HepG2 (cell line): ENCODE measurements around the gene GABBR2.

Experiments
- TF ChIP-seq, protein P1 (sequence below): sonication (generic); formaldehyde crosslinking; conservative IDR thresholded peaks from 2 replicates; pipeline ENCODE4 v1.4.0; 2020; ENCODE audit warnings: missing genetic modification reagents
- TF ChIP-seq, protein P2 (sequence below): sonication (generic); formaldehyde crosslinking; IDR thresholded peaks from 2 replicates; pipeline ENCODE4 v1.5.0; 2020; ENCODE audit warnings: mild to moderate bottlenecking, missing genetic modification reagents, moderate library complexity
- TF ChIP-seq, protein P3 (sequence below): sonication (generic); formaldehyde crosslinking; IDR thresholded peaks from 2 replicates; pipeline ENCODE4 v1.4.0; 2020; ENCODE audit warnings: low read depth, missing genetic modification reagents

DNA sequence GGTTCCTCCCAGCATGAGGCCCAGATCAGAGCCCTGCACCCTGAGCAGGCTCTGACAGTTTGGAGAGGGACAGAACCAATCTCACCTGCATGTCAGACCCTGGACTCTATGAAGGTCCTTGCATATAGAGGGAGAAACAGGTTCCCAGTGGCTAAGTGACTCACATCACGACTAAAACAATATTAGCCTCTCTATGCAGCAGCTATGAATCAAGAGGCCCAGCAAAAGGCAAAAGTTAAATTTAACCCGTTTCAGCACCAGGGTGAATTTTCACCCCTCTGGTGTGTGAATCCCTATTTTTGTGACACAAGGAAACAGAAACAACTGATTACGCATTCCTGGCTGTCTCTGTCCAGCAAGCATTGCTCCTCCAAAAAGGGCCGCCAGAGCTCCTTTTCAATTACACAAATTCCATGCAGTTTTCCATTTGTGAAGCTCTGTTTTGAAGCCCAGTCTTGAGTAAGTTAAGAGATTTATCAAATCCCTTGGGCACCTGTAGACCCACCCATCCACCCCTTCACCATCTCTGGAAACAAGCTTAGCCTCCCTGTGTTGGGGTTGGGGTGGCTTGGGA is 136.6 kb downstream of the GABBR2 start:
- TF ChIP-seq, protein P1, sequence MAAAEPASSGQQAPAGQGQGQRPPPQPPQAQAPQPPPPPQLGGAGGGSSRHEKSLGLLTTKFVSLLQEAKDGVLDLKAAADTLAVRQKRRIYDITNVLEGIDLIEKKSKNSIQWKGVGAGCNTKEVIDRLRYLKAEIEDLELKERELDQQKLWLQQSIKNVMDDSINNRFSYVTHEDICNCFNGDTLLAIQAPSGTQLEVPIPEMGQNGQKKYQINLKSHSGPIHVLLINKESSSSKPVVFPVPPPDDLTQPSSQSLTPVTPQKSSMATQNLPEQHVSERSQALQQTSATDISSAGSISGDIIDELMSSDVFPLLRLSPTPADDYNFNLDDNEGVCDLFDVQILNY (CRISPR knock-in tag), result no peak
- TF ChIP-seq, protein P2, sequence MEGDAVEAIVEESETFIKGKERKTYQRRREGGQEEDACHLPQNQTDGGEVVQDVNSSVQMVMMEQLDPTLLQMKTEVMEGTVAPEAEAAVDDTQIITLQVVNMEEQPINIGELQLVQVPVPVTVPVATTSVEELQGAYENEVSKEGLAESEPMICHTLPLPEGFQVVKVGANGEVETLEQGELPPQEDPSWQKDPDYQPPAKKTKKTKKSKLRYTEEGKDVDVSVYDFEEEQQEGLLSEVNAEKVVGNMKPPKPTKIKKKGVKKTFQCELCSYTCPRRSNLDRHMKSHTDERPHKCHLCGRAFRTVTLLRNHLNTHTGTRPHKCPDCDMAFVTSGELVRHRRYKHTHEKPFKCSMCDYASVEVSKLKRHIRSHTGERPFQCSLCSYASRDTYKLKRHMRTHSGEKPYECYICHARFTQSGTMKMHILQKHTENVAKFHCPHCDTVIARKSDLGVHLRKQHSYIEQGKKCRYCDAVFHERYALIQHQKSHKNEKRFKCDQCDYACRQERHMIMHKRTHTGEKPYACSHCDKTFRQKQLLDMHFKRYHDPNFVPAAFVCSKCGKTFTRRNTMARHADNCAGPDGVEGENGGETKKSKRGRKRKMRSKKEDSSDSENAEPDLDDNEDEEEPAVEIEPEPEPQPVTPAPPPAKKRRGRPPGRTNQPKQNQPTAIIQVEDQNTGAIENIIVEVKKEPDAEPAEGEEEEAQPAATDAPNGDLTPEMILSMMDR (CRISPR knock-in tag), result no peak
- TF ChIP-seq, protein P3, sequence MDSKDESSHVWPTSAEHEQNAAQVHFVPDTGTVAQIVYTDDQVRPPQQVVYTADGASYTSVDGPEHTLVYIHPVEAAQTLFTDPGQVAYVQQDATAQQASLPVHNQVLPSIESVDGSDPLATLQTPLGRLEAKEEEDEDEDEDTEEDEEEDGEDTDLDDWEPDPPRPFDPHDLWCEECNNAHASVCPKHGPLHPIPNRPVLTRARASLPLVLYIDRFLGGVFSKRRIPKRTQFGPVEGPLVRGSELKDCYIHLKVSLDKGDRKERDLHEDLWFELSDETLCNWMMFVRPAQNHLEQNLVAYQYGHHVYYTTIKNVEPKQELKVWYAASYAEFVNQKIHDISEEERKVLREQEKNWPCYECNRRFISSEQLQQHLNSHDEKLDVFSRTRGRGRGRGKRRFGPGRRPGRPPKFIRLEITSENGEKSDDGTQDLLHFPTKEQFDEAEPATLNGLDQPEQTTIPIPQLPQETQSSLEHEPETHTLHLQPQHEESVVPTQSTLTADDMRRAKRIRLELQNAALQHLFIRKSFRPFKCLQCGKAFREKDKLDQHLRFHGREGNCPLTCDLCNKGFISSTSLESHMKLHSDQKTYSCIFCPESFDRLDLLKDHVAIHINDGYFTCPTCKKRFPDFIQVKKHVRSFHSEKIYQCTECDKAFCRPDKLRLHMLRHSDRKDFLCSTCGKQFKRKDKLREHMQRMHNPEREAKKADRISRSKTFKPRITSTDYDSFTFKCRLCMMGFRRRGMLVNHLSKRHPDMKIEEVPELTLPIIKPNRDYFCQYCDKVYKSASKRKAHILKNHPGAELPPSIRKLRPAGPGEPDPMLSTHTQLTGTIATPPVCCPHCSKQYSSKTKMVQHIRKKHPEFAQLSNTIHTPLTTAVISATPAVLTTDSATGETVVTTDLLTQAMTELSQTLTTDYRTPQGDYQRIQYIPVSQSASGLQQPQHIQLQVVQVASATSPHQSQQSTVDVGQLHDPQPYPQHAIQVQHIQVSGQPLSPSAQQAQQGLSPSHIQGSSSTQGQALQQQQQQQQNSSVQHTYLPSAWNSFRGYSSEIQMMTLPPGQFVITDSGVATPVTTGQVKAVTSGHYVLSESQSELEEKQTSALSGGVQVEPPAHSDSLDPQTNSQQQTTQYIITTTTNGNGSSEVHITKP (CRISPR knock-in tag), result no peak
